GM12892 (cell line): ENCODE results near the gene CHST9.
A peak's percentile ranks its signal among the peaks of the same experiment; 100 is the strongest.

Experiments used
- DNase-seq: peaks from one replicate; pipeline ENCODE4 v3.0.0; 2011; ENCODE audit not compliant: insufficient read length
- FAIRE-seq: peaks from 2 replicates; lab custom pipeline; 2011; peaks lifted over from hg19 to GRCh38; lab: Jason Lieb, UNC
- POLR2A ChIP-seq: IDR thresholded peaks from 2 replicates; pipeline ENCODE4 v1.6.1; 2011; ENCODE audit warnings: low read depth, low read length, control low read depth
- POLR2AphosphoS5 ChIP-seq: IDR thresholded peaks from 2 replicates; pipeline ENCODE4 v1.6.1; 2011; ENCODE audit warnings: low read depth, low read length, control low read depth
- TAF1 ChIP-seq: IDR thresholded peaks from 2 replicates; pipeline ENCODE4 v1.6.1; 2011; ENCODE audit warnings: low read depth, mild to moderate bottlenecking, control low read depth, low read length, borderline replicate concordance

CHST9 gene

DNA sequence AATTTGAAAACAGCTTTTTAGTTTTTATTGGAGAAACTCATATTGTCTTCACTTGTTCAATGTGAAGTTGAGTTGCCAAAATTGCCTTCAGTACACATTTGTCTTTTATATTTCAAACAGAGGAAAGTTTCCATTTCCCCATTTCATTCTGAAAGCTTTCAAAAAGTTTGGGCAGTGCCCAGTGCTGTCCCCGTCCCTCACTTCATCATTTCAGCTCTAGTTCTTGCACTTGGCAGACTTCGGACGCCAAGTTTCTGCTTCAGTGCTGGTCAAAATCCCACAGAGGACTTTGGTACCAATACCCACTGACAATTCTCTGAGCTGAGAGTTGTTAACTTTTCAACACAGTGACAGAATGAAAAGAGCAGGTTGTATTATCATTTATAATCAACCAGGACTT, 276.2 kb downstream of the CHST9 start:
- DNase-seq (no peak), FAIRE-seq (no peak)
- no peak for TF ChIP-seq POLR2A
- TF ChIP-seq POLR2AphosphoS5, result no peak
- TF ChIP-seq TAF1, result no peak

GRCh38 chr18:26902291-26902690, 282.8 kb downstream of the CHST9 start:
- FAIRE-seq (no peak), DNase-seq (no peak)
- TF ChIP-seq TAF1, result no peak
- no peak for TF ChIP-seq POLR2AphosphoS5
- TF ChIP-seq POLR2A, result no peak

DNA sequence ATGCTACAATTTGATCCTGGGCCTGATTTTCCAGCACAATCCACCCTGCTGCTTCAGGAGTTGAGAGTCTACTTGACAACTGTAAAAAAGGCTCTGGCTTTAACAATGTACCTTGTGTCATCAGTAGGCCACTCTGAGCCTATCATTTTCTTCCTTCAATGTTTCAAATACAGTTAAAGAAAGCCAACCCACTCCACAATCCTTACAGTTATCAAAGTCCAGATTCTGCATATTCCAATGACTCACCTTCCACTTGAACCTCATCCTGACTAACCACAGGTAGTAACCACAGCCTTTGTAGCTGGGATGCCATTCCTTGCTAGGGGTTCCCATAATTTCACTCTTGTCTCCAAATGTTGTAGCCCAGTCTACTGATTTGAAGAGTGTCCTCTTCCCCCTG, 284.1 kb downstream of the CHST9 start:
- DNase-seq (no peak), FAIRE-seq (no peak)
- TF ChIP-seq TAF1 (no peak), POLR2AphosphoS5 (no peak), POLR2A (no peak)

DNA sequence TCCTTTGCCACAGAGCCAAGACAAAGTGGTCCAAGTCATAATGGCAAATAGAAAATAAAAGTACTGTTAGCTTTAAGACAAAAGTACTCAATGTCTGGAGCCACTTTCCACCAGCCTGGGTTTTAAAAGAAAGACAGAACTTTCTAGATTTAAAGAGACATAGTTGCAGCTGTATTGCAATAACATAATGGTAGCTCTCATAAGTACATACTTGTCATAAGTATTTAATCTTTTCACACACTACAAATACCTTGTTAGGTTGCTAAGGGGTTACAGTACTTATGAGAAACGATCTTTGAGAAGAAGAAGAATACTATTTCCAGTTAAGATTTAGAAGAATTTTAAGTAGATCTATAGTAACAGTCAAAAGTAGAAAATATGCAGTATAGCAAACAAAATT, 290.7 kb downstream of the CHST9 start:
- no peak for FAIRE-seq
- TF ChIP-seq TAF1, result no peak
- no peak for TF ChIP-seq POLR2A
- TF ChIP-seq POLR2AphosphoS5, result no peak

GRCh38 chr18:26893996-26894395, 291.1 kb downstream of the CHST9 start:
- DNase-seq (no peak), FAIRE-seq (no peak)
- TF ChIP-seq POLR2A, result no peak
- no peak for TF ChIP-seq POLR2AphosphoS5
- no peak for TF ChIP-seq TAF1

More for the DNA sequence above, 290.7 kb downstream of the CHST9 start:
- DNase-seq, result no peak

DNA sequence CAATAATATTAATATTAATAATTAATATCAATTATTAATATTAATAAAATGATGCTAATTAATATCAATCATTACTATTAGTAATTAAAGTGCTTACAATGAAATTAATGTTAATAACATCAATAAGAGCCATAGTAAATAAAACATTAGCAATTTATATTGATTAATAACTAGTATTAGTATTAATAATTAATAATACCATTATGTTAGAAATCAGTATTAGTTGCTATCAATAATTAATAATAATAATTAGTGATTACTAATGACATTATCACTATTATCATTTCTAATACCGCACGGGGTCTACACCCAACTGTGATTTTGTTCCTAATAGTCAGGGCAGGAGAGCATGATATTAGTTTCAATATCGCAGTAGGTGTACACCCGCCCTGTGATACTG, 296.8 kb downstream of the CHST9 start:
- FAIRE-seq (no peak), DNase-seq (no peak)
- no peak for TF ChIP-seq POLR2AphosphoS5
- TF ChIP-seq TAF1, result no peak
- TF ChIP-seq POLR2A, result no peak

DNA sequence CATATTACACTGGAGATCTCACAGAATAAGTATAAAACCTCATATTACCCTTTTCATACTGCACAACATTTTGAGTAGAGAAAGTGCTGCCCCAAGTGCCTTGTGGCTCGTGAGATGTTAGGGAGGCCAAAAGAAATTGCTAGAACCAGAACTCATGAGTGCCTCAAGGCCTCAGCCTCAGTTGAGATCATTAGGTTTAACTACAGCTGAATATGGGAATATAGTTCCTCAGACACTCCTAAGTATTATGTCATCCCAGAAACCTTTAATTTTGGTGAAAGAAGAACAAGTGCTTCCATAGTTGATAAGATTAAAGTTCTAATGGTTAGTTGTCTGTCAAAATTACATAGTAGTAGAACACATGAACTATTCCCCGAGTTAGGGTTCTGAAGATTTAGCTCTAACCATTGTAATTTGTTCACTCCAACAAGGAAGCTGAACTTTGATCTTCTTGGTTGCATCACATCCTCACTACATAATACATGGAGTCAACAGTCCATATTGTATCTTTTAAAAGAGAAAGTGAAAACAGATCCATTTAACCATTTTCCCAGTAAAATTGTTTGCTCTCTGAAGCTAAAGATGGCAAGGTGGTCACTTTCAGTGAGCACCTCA, 310.0 kb downstream of the CHST9 start:
- FAIRE-seq (no peak), DNase-seq (no peak)
- TF ChIP-seq POLR2AphosphoS5, result no peak
- TF ChIP-seq TAF1, result no peak

DNA sequence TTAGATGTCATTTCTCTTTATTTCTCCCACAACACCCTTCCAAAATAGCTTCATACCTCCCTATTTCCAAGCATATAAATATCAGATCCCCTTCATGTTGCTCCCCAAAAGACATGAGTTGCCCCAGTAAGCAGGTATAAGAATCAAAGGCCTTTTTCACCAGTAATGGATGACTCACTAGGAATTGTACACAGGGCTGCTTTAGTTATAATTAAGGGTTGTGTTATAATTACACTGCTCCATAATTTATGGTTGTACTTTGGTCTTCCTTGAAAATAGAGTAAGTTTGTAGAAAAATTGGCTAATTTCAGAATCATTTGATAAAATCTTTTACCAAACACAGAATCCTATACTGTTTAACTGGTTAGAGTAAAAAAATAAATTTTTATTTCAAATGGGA, 310.8 kb downstream of the CHST9 start:
- DNase-seq (no peak), FAIRE-seq (no peak)
- no peak for TF ChIP-seq TAF1
- no peak for TF ChIP-seq POLR2AphosphoS5
- TF ChIP-seq POLR2A, result no peak

- no peak for FAIRE-seq
- no peak for TF ChIP-seq POLR2A
- TF ChIP-seq TAF1, result no peak
- DNase-seq, result no peak
These were observed 315.5 kb downstream of the CHST9 start for GRCh38 chr18:26869640-26870039.

DNA sequence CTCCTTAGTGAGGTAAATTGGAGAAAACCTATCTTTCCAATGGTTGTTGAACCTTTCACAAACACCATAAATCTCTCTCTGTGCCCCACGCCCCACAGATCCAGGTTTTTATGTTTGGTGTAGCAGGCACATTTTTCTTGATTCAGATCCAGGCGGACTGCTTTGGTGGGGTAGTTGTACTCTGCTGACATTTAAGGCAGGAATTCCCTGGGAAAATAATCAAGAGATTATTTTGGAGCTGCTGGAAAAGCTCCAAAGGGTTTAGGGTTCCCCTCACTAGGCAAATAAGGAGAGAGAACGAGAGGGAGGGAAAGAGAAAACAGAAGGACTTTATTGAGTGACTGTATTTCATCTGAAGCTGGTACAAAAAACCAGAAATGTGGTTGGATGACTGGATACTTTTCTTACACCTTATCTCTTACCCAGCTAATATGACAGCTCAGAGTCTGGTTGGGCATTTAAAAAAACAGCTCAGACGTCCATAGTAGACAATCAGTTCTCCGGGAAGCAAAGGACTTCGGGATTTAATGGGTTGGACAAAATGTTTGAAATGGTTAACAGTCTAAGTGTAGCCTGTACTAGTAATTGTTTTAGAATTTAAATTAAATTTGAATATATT, 316.0 kb downstream of the CHST9 start:
- FAIRE-seq, result no peak
- TF ChIP-seq POLR2A (no peak), POLR2AphosphoS5 (no peak), TAF1 (no peak)
- DNase-seq, result no peak

GRCh38 chr18:26867471-26867870, 317.6 kb downstream of the CHST9 start:
- no peak for FAIRE-seq
- DNase-seq, result no peak
- TF ChIP-seq TAF1 (no peak), POLR2A (no peak), POLR2AphosphoS5 (no peak)

DNA sequence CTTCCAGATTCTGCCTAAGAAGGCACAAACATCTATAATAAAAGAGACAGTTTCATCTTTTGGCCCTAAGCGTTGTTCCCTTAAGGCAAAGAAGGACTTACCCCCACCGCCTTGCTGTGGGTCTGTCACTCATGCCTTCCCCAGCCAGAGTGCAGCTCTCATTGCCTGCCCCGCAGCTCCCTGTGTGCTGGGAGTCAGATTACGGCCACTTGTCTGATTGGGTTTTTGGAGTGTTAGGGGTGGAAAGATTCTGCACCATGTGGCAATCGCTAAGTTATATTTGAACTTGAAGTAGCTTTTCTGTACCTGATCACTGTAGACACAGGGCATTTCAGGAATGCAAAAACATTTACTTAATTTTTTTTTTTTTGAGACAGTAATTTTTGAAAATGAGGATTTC, 319.6 kb downstream of the CHST9 start, which contains the start of gene AQP4:
Gene AQP4 (minus strand): TSS at position 151 of the 400 bp plus-strand sequence. CDS start 18 bp downstream, at position 133.
- DNase-seq (no peak), FAIRE-seq (no peak)
- TF ChIP-seq POLR2A, result no peak
- TF ChIP-seq POLR2AphosphoS5, result no peak
- TF ChIP-seq TAF1, result no peak

GRCh38 chr18:26864658-26865057, 320.4 kb downstream of the CHST9 start:
- TF ChIP-seq TAF1 (no peak), POLR2AphosphoS5 (no peak), POLR2A (no peak)
- DNase-seq, result no peak
- FAIRE-seq, result peak; percentile 83
